Cortex of kidney (tissue), 1 donor: ENCODE measurements around the gene ESPN.

ENCODE experiments used
- DNase-seq: peaks from one replicate; lab custom pipeline; 2025; lab: John Stamatoyannopoulos, UW

Gene ESPN

GRCh38 chr1:6409053-6409452 lies 15.5 kb upstream of the ESPN start:
- DNase-seq, result no peak

DNA sequence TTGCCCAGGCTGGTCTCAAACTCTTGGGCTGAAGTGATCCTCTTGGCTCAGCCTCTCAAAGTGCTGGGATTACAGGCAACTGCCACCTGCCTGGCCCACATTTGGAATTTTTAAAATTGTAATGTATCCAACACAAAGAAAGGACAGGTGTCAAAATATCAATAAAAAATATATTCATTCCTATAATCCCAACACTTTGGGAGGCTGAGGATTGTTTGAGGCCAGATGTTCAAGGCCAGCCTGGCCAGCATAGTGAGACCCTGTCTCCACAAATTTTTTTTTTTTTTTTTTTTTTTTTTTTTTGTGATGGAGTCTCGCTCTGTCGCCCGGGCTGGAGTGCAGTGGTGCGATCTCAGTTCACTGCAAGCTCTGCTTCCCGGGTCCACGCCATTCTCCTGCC lies 14.8 kb upstream of the ESPN start:
- DNase-seq, result no peak

DNA sequence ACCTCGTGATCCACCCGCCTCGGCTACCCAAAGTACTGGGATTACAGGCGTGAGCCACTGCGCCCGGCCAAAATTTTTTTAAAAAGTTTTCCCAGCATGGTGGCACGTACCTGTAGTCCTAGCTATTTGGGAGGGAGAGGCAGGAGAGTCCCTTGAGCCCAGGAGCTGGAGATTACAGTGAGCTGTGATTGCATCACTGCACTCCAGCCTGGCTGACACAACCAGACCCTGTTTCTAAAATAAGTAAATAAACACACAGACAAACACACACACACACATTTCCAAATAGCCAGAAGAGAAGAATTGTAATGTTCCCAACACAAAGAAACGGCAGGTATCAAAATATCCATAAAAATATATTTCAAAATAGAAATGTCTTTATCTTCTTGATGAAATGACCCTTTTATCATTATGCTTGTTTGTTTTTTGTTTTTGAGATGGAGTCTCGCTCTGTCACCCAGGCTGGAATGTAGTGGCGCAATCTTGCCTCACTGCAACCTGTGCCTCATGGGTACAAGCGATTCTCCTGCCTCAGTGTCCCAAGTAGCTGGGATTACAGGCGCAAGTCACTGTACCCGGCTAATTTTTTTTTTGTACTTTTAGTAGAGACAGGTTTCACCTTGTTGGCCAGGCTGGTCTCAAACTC lies 14.2 kb upstream of the ESPN start:
- no peak for DNase-seq

- no peak for DNase-seq
These were observed 11.7 kb upstream of the ESPN start for GRCh38 chr1:6412896-6413295.

GRCh38 chr1:6414443-6414844 lies 10.1 kb upstream of the ESPN start:
- DNase-seq, result no peak

GRCh38 chr1:6414881-6415626 lies 9.5 kb upstream of the ESPN start:
- no peak for DNase-seq

GRCh38 chr1:6416295-6416656 lies 8.3 kb upstream of the ESPN start:
- DNase-seq, result no peak

DNA sequence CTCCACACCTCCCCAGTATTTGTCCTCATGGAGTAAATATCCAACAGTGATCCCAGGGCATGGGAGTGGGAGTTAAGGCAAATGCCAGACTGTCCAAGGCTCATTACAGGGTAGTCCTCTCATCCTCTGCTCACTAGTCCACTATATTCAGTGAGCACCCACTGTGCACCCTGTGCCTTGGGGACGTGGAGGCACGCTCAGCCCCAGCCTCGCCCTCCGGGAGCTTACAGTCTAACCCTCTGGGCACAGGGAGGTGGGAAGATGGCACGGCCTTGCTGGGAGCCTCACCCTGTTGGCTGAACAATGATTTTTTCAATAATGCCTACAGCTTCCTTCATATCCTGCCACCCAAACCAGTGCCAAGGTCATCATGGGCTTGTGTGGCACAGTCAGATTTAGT lies 7.7 kb upstream of the ESPN start:
- no peak for DNase-seq

- DNase-seq, result no peak
These were observed 6.5 kb upstream of the ESPN start for GRCh38 chr1:6417961-6418667.

DNA sequence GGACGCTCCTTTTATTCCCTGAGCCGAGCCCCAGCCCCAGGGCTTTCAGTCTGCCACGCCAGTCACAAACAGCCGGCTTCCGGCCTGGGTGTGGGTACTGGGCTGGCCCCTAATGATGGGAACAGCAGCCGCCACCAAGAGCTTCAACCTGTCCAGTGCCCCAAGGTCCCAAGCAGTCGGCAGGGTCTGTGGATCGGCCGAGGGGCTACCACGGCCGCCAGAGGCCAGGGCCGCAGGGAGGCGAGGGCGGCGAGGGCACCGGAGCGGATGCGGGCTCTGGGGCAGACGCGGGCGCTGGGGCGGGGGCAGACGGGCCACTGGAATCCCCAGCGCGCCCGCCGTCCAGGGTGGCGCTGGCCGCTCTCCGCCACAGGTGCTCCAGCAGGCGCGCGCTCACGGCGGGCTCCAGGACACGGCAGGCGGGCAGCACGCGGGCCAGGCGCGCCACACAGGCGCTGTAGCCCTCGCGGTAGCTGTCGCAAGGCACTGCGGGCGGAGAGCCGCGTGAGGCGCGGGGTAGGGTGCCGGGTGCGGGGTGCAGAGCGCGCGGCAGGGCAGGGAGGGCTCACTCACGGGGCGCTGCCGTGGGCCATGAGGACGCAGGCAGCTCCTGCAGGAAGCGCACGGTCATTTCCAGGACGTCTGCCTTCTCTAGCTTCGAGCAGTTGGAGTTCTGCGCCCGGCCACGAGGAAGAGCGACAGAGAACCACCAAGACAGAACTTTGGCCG lies 5.7 kb upstream of the ESPN start:
- no peak for DNase-seq

DNA sequence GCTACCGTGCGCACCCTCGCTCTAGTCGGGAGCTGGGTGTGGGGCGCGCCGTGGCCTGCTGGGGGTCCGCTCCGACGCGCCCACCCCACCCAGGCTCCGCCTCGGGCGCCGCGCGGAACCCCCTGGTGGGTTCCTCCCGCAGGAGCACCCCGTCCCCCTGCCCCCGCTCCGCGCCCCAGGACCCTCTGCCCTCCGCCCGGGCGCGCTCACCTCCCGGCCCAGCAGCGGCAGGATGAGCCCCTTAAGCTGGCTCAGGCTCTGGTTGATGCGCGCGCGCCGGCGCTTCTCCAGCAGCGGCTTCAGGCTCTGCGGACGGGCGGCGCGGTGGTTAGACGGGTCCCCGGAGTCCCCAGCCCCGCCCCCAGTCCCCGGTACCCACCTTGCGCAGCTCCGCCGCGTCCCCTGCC lies 5.2 kb upstream of the ESPN start:
- DNase-seq, result no peak

DNA sequence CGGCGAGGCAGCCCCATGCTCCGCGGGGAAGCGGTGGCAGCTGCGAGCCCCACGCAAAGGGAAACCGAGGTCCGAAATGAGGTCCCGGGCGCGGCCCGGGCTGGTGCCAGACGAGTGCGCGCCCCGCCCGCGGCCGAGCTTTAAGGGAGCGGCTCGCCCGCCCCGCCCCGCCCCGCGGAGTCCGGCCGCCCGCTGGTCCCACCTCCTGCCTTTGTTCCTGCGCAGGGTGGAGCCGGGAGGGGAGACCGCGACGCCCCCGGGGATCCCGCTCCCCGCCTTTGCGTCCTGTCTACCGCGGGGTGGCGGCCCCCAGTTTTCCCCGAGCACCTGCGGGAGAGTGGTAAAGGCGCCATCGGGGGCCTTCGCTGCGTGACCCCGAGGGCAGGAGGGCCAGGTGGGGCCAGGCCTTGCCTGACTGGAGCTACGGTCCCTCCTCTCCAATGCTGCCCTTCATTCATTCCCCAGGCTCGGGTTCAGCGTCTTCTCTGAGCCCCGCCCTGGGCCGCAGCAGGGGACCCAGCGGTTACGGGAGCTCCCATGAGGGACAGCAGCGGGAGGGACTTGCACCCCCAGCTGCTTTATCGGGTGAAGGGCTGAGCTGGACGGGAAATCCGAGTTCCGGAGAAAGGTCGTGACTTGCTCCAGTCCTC lies 4.6 kb upstream of the ESPN start, which contains the start of gene HES2:
HES2 (minus strand) TSS at position 116 of the 650 bp plus-strand sequence; CDS start at position 17, 99 bp downstream.
- no peak for DNase-seq

- DNase-seq, result no peak
These were observed 4.0 kb upstream of the ESPN start for GRCh38 chr1:6420454-6421042.

- DNase-seq, result no peak
These were observed 3.3 kb upstream of the ESPN start for GRCh38 chr1:6421266-6421665.

- no peak for DNase-seq
These were observed 1.1 kb upstream of the ESPN start for GRCh38 chr1:6423321-6423999.

DNA sequence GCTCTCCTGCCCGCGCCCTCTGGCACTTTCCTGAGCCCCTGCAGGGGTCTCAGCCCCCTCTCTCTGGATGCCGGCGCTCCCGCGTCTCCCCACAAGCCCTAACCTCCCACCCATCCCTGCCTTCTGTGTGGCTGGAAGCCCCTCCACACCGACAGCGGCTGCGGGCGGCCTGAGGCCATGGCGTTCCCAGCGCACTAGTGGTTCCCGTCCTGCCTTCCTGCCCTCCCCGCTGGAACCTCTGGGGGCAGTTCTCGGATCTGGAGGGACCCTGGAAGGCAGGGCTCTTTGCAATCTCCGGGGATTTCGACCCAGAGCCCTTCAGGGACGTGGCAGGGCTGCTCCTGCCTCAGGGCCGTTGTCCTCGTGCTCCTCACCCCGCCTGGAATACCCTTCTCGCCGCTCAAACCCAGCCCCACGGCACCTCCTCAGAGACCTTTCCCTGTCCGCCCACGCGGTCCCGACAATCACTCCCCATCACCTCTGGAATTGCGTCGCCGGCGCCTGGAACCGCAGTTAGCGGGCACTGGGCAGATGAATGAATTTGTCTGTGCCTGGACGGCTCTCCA lies 493 bp upstream of the ESPN start:
- DNase-seq, result no peak

DNA sequence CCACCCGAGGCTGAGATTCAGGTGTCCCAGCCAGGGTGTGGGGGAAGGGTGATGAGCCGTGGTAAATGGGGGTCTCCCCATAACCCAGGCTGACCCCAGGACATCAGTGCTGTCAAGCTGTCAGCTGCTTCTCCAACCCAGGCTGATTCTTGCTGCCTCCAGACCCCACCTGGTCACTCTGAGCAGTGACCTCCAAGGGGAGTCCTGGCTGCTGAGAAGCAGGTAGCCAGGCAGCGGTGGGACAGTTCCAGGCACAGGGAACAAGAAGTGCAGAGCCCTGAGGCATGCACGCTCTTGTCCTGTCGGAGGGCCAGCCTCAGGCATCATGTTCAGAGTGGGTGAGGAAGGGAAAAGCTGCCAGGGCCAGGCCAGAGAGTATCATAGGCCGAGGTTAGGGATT lies 1.1 kb downstream of the ESPN start:
- DNase-seq, result no peak

DNA sequence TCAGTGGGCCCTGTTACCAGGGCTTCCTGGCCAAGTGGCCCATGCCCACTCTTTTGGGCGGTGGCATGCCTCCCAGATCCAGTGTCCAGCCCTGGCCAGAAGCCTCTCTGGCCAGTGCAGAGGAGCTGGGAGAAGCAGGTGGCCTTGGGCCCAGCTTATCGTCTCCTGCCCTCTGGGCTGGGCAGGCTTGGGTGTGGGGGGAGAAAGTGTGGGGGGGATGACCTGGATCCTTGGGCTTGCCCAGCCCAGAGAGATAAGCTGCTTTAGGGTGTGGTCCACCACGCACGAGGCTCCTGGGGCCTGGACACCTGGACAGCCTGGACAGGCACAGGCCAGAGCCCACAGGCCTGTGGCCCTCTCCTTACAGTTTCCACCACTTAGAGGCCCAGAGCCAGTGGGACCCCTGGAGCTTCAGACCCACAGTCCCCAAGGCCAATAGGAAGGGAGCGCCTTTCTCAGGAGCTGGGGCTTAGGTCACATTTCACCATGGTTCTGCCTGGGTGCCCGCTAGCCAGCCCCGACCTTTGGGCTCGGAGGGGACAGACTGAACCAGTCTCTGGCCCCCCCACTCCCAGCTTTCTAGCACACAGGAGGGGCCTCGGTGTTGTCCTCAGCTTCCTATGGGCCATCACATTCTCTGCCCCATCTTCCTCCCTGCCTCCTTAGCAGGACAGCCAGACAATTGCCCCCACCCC lies 1.8 kb downstream of the ESPN start:
- DNase-seq, result no peak

GRCh38 chr1:6426972-6427350 lies 2.4 kb downstream of the ESPN start:
- no peak for DNase-seq
